Omental fat pad (tissue), 4 donors: Measurements from ENCODE around the gene CASZ1. TPM values are rescaled to one million over a fixed set of nuclear protein-coding genes. Genes with fewer than 3 reads are reported as not detected.

ENCODE experiments used
- ATAC-seq: fragments of 150-250 bp; one replicate; pipeline ENCODE4 v1.9.1; 2016; ENCODE audit warnings: mild to moderate bottlenecking, moderate library complexity; ENCODE audit not compliant: low FRiP score
- DNase-seq: peaks from one replicate; pipeline ENCODE4 v3.0.0-alpha.2; 2019; ENCODE audit warnings: low spot score
- total RNA-seq, 4 donors: library from RNA; depleted of rRNA; stranded (reverse); fragments of >200 nt; gene quantifications; one replicate each; pipeline ENCODE4 v1.1.0, GENCODE V29; 2016
- TF ChIP-seq, protein P1 (sequence below), 3 donors: fragments of 450-650 bp; IDR thresholded peaks; one replicate each; pipeline ENCODE4 v1.5.1; 2016 to 2017; ENCODE audit warnings: antibody characterized with exemption in 3 of 3, mild to moderate bottlenecking in 3 of 3, moderate library complexity in 2 of 3

CASZ1 gene
- total RNA-seq, 4 donors from 2014 or later: 2.5 to 7.9 (median 6.0) TPM

DNA sequence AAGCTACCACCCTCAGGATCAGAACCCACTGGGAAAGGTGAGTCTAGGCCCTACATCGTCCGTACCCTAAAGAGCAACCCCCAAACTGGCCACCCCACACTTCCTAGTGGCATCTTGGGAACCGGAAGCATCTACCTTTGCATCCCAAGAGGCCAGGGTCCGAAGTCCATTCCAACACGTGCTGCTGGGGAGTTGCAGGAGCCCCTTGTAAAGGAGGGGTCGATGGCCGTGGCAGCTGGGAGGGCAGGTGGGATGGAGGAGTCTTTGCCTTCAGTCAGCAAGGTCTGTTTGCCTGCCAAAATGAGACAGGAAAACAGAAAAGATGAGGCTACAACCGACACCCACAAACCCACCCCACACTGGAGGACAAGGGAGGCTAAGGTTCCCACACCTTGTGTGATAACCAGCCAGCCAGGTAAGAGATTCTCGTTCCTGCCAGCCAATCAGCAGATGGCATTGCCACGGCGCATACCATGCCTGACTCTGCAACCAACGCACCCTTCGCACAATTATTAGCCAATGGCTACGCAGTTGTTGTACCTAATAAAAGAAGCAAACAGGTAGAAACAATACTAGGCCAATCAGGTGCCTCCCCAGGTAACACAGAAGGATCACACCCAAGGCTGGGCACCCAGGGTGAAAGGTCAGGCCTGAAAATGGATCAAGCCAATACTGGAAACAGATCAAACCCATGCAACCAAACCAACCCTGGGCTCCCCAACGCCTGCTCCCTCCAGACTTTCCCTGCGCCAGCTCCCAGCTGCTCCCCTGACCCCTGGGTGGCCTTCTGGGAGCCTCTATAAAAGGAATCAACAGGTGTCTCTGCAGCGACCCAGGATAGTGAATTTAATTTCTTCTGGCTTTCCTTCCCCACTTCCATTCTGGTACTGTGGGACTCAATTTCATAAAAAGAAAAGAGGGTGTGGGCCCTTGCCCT lies 35.6 kb downstream of the CASZ1 start:
- ATAC-seq (no peak), DNase-seq (no peak)
- TF ChIP-seq, protein P1, sequence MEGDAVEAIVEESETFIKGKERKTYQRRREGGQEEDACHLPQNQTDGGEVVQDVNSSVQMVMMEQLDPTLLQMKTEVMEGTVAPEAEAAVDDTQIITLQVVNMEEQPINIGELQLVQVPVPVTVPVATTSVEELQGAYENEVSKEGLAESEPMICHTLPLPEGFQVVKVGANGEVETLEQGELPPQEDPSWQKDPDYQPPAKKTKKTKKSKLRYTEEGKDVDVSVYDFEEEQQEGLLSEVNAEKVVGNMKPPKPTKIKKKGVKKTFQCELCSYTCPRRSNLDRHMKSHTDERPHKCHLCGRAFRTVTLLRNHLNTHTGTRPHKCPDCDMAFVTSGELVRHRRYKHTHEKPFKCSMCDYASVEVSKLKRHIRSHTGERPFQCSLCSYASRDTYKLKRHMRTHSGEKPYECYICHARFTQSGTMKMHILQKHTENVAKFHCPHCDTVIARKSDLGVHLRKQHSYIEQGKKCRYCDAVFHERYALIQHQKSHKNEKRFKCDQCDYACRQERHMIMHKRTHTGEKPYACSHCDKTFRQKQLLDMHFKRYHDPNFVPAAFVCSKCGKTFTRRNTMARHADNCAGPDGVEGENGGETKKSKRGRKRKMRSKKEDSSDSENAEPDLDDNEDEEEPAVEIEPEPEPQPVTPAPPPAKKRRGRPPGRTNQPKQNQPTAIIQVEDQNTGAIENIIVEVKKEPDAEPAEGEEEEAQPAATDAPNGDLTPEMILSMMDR (IDR thresholded peaks at IDR 0.05): no peak

DNA sequence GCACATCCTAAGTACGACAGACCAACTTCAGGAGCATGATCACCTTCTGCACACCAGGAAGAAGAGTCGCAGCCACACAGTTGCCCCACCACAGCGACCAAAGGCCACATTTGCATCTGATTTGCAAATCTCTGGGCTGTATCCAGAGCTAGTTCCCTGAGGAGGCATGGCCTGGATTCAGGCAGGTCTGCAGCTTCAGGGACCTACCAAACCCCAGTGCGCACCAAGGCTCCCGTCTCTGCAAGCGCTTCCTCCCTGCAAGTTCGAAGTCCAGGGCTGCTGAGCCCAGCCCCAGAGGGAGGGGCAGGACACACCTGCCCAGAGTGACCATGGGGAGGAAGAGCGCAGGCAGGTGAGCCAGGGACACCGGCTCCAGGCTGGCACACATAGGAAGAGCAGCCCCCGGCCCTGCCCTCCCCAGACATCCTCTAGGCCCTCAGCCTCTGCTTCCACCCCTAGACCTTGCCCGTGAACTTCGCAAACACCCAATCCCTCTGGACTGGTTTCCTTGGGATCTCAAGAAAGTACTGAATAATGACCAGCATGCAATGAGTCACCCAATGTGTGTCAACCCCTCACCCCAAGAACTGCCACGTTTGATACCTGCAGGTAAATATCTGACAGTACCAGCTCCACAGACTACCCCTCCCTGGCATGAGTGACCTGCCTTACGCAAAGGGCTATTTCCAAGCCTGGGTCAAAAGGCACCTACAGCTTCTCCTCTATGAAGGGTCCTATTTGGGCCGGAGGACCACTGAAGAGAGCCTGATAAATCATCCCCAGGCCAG lies 36.8 kb downstream of the CASZ1 start:
- TF ChIP-seq, protein P1 (IDR thresholded peaks at IDR 0.05): no peak
- no peak for DNase-seq
- no peak for ATAC-seq

DNA sequence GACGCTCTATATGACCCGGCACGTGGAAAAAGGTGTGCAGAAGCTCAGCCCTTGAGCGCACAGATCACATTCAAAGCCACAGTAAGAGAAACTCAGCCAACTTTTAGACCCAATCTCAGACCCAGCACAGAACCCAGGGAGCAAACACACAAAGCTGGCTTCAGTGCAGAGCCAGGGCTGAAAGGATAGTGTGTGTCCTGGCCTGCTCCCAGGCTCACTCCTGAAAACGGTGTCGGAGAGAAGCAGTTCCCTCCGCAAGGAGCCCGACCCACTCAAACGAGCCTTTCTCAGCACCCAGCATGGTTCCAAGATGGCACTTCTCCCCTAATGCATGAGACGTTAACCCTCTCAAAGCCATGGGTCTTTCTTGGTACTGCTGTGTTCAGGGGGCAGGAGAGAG lies 39.6 kb downstream of the CASZ1 start:
- TF ChIP-seq, protein P1 (IDR thresholded peaks at IDR 0.05): no peak
- DNase-seq: no peak
- ATAC-seq: no peak

DNA sequence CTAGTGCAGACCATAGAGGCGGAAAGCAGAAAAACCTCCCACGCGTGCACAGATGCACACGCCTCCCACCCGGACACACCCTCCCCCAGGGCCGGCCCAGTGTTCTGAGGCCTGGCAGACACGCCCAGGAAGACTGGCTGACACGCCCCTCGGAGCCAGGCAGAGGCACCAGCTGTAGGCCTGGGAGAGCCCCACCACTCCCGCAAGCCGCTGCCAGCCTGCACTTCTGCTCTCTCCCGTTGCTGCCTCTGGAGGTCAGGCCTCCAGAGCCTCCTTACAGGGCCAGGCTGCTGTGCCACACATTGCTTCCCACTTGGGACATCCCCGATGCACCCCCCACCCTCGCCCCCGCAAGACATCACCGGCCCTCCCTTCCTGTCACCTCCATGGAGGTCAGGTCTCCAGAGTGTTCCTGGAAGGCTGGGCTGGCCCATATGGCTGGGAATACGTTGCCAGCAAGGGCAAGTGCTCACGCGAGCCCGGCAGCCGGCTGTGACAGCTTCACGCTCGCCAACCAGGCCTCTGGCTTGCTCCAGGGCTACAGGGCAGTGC lies 40.4 kb downstream of the CASZ1 start:
- DNase-seq: no peak
- peak; percentile 68 for ATAC-seq
- TF ChIP-seq, protein P1 (IDR thresholded peaks at IDR 0.05): no peak

DNA sequence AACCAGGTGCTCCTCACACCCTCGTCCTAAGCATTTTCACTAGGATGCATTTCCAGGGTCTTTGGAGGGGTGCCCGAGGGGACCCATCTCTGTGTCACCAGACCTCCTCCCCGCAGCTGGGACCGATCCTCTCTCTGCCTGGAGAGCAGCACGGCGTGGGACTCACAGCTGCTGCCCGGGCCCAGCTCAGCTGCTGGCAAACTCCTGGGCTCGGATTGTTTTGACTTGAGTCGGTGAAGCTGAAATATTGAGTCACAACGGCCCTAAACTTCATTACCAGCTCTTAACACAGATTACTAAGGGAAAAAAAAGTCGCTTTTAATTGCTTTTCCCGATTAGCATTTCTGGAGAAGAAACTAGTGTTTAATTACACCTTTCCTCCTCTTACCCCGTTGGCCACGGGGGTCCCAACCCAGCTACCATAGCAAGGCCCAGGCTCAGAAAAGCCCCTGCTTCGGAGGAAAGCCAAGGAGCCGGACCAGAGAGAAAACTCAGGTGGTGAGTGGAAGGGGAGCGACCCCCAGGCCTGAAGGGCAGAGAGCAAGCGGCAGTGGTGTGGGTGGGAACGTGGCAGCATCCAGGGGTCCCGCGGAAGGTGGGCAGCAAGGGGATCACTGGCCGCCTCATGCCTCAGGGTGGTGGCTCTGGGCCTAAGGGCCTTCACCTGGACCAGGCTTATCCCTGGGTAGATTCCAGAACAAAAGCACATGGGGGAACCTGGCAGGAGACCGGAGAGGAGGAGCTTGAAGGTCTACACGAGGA lies 41.7 kb downstream of the CASZ1 start:
- TF ChIP-seq, protein P1 (IDR thresholded peaks at IDR 0.05): no peak
- DNase-seq: no peak
- no peak for ATAC-seq

DNA sequence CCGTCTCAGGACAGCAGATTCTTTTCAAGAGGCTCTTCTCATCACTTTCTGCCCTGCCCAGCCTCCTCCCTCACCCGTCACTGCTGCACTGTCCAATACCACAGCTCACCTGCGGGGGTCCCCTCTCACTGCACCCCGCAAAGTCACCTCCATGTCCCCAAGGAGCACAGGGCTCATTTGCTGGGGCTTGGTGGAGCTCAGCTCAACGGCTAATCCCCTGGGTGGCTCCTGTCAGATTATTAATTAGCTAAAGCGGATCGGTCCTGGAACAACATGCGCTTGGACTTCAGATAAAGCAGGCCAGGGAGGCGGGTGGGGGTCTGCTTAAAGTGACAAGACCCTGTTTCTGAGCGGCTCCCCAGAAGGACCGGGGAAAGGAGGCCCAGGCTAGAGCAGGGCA lies 43.1 kb downstream of the CASZ1 start:
- ATAC-seq: no peak
- TF ChIP-seq, protein P1 (IDR thresholded peaks at IDR 0.05): no peak
- DNase-seq: no peak
